PC-9 (cell line): Measurements from ENCODE around the gene TGFB2. TPM values are rescaled to one million over a fixed set of nuclear protein-coding genes. Genes with fewer than 3 reads are reported as not detected.

Source experiments
- Bru-seq: library from RNA; stranded (reverse); fragments of 400-500 nt; gene quantifications from one replicate; lab custom pipeline; 2021; lab: Mats Ljungman, UMichigan
- BruChase-seq, 2 experiments: library from RNA; stranded (reverse); fragments of 400-500 nt; gene quantifications; one replicate each; lab custom pipeline; 2021; lab: Mats Ljungman, UMichigan
- BruUV-seq: library from RNA; stranded (reverse); fragments of 400-500 nt; replicated peaks from 2 replicates; lab custom pipeline; 2021; lab: Mats Ljungman, UMichigan
- CTCF ChIA-PET: fragments of 300-600 bp; sonication (Branson Sonifier 250); formaldehyde crosslinking; loops from one replicate; lab custom pipeline; 2022; ENCODE audit warnings: antibody characterized with exemption; lab: Charles Lee
- POLR2A ChIA-PET: fragments of 300-600 bp; sonication (Branson Sonifier 250); formaldehyde crosslinking; loops from one replicate; lab custom pipeline; 2022; ENCODE audit warnings: antibody characterized with exemption; ENCODE audit not compliant: unreplicated experiment; lab: Charles Lee
- DNase-seq, 2 experiments: peaks; one replicate each; pipeline versions ENCODE4 v3.0.0 to v3.0.0-alpha.2; 2015 to 2022; ENCODE audit warnings: mixed read lengths in 1 of 2
- H2AFZ ChIP-seq: fragments of 200-600 bp; sonication (generic); 2 replicates; pipeline ENCODE4 v1.8.1; 2017; ENCODE audit warnings: antibody characterized with exemption
- H3F3A ChIP-seq: fragments of 200-600 bp; sonication (generic); 2 replicates; pipeline ENCODE4 v1.8.1; 2017; ENCODE audit warnings: antibody characterized with exemption, mild to moderate bottlenecking, low read depth; ENCODE audit not compliant: insufficient read depth
- H3K27ac ChIP-seq: fragments of 200-600 bp; sonication (generic); 2 replicates; pipeline ENCODE4 v1.6.1; 2016; ENCODE audit warnings: mixed run types
- H3K27me3 ChIP-seq: fragments of 200-600 bp; sonication (generic); 2 replicates; pipeline ENCODE4 v1.6.1; 2016; ENCODE audit warnings: low read depth, mixed run types; ENCODE audit not compliant: insufficient read depth
- H3K36me3 ChIP-seq: fragments of 200-600 bp; sonication (generic); 2 replicates; pipeline ENCODE4 v1.6.1; 2016; ENCODE audit warnings: low read depth, mixed run types
- H3K4me1 ChIP-seq: fragments of 200-600 bp; sonication (generic); replicated peaks from 2 replicates; pipeline ENCODE4 v1.6.1; 2016; ENCODE audit warnings: mixed run types; ENCODE audit not compliant: insufficient read depth
- H3K4me2 ChIP-seq: fragments of 200-600 bp; sonication (generic); 2 replicates; pipeline ENCODE4 v1.6.1; 2017; ENCODE audit warnings: mixed run types
- H3K4me3 ChIP-seq: fragments of 200-600 bp; sonication (generic); 2 replicates; pipeline ENCODE4 v1.6.1; 2016; ENCODE audit warnings: mixed run types
- H3K79me2 ChIP-seq: fragments of 200-600 bp; sonication (generic); 2 replicates; pipeline ENCODE4 v1.6.1; 2017; ENCODE audit warnings: low read depth, mixed run types
- H3K9me2 ChIP-seq: fragments of 200-600 bp; sonication (generic); 2 replicates; pipeline ENCODE4 v1.8.1; 2017; ENCODE audit warnings: mild to moderate bottlenecking; ENCODE audit not compliant: insufficient read depth
- H3K9me3 ChIP-seq: fragments of 200-600 bp; sonication (generic); 2 replicates; pipeline ENCODE4 v1.8.1; 2016; ENCODE audit warnings: low read depth; ENCODE audit not compliant: insufficient read depth
- H4K20me1 ChIP-seq: fragments of 200-600 bp; sonication (generic); 2 replicates; pipeline ENCODE4 v1.8.1; 2017; ENCODE audit not compliant: insufficient read depth
- EZH2 ChIP-seq: fragments of 200-600 bp; sonication (generic); IDR thresholded peaks from 2 replicates; pipeline ENCODE4 v1.8.0; 2017; ENCODE audit warnings: antibody characterized with exemption, low read depth
- intact Hi-C: fragments of 100-400 bp; cut with micrococcal nuclease; formaldehyde crosslinking; loops from one replicate; pipeline ENCODE4 v1.10.0; 2022; ENCODE audit not compliant: unreplicated experiment
- long read RNA-seq: library from polyadenylated mRNA; stranded (forward); transcript quantifications from one replicate; pipeline ENCODE4 v2.0.0, GENCODE V29; 2022
- total RNA-seq: library from RNA; stranded (reverse); gene quantifications from 2 replicates; pipeline ENCODE4 v1.2.3, GENCODE V29; 2021
- TF ChIP-seq, protein P1 (sequence below): fragments of 200-600 bp; sonication (generic); conservative IDR thresholded peaks from 2 replicates; pipeline ENCODE4 v1.6.1; 2017; ENCODE audit warnings: mixed run types, antibody characterized with exemption, mild to moderate bottlenecking, moderate library complexity

Gene TGFB2
- 65.7 and 74.3 TPM in 2 replicates for total RNA-seq
- Bru-seq, nascent RNA = percentile 99 among the genes with signal in this experiment
- BruChase-seq, experiment 1, labeled RNA remaining after a 2-hour chase = percentile 99 among the genes with signal in this experiment
- BruChase-seq, experiment 2, labeled RNA remaining after a 6-hour chase = percentile 96 among the genes with signal in this experiment
- long read RNA-seq, full-length matches to known transcripts = 22 of 32 reads
- long read RNA-seq, partial matches to known transcripts = 1 of 32 reads
- long read RNA-seq, other reads (novel, unspliced or antisense) = 9 of 32 reads

DNA sequence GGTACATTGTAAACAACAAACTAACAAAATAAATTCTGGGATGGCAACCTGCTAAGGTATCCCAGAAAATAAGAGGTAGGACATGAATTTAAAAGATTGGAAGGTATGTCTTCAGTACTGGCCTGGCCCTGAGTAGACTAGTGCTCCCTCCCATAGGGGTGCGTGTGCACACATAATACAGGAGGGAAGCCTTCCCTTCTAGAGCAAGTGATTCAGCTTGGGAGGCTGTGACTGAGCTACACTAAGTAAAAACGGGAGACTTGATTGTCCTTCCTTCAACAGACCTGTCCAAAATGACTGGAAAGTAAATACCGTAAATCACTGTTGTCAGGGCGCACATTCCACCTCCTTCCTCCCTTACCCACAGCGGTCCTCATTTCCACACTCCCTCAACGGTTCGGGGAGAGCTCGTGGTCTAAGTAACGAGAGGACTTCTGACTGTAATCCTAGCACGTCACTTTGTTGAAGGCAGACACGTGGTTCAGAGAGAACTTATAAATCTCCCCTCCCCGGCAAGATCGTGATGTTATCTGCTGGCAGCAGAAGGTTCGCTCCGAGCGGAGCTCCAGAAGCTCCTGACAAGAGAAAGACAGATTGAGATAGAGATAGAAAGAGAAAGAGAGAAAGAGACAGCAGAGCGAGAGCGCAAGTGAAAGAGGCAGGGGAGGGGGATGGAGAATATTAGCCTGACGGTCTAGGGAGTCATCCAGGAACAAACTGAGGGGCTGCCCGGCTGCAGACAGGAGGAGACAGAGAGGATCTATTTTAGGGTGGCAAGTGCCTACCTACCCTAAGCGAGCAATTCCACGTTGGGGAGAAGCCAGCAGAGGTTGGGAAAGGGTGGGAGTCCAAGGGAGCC is at the start of gene TGFB2:
TSS of gene TGFB2 (plus strand) at position 523 of the 859 bp plus-strand sequence. CDS start 1,366 bp downstream, outside the sequence.
- H2AFZ ChIP-seq = peak within 1 kb of the TSS; percentile 82
- peak within 1 kb of the TSS; percentile 98 for H3K4me3 ChIP-seq
- H3K27me3 ChIP-seq = no peaks in the 10 kb centered on the region
- DNase-seq = peak; percentile 82 to 89
- peaks cover 61% of the 10 kb centered on the region for H3K79me2 ChIP-seq
- ChIA-PET POLR2A (interaction anchor here (0.5 to 2.0 kb wide), 27 partner anchors 9 to 1680 kb away, joined by 3 to 40 read pairs (median 6); no protein-coding TSS in a partner anchor), CTCF (interaction anchor here (1.0 kb wide), 1 partner anchor 722 kb away, joined by 3 read pairs; no protein-coding TSS in a partner anchor)
- TF ChIP-seq EZH2 = no peak
- TF ChIP-seq, protein P1, sequence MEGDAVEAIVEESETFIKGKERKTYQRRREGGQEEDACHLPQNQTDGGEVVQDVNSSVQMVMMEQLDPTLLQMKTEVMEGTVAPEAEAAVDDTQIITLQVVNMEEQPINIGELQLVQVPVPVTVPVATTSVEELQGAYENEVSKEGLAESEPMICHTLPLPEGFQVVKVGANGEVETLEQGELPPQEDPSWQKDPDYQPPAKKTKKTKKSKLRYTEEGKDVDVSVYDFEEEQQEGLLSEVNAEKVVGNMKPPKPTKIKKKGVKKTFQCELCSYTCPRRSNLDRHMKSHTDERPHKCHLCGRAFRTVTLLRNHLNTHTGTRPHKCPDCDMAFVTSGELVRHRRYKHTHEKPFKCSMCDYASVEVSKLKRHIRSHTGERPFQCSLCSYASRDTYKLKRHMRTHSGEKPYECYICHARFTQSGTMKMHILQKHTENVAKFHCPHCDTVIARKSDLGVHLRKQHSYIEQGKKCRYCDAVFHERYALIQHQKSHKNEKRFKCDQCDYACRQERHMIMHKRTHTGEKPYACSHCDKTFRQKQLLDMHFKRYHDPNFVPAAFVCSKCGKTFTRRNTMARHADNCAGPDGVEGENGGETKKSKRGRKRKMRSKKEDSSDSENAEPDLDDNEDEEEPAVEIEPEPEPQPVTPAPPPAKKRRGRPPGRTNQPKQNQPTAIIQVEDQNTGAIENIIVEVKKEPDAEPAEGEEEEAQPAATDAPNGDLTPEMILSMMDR = no peak
- H3K36me3 ChIP-seq = no peaks in the 10 kb centered on the region
- H4K20me1 ChIP-seq = no peaks in the 10 kb centered on the region
- peak within 1 kb of the TSS; percentile 85 for H3K27ac ChIP-seq
- BruUV-seq = TSS peak; percentile 61
- peaks cover 32% of the 10 kb centered on the region for H3K4me1 ChIP-seq
- H3F3A ChIP-seq = peaks cover 28% of the 10 kb centered on the region
- no peaks in the 10 kb centered on the region for H3K9me2 ChIP-seq
- H3K9me3 ChIP-seq = no peaks in the 10 kb centered on the region
- peak within 1 kb of the TSS; percentile 91 for H3K4me2 ChIP-seq
- intact Hi-C loops = loop anchor here (1.0 to 5.0 kb wide), 8 partner anchors 35 to 827 kb away; partner anchors contain the start of gene LYPLAL1

DNA sequence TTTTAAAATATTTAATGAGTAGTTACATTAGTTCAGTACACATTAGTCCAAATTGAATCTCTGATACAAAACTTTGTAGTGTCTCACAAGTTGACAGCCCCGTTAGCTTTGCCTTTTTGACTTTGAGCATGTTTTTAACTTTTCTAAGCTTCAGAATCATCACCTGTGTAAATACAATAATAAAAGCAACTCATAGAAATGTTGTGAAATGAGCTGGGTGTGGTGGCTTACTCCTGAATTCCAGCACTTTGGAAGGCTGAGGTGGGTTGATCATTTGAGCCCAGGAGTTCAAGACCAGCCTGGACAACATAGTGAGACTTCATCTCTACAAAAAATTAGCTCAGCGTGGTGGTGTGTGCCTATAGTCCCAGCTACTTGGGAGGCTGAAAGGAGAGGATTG is 49.0 kb upstream of the TGFB2 start:
- no peaks in the 10 kb centered on the region for H3K27me3 ChIP-seq
- H3K4me1 ChIP-seq = no peaks in the 10 kb centered on the region
- intact Hi-C loops = no loop called here
- H4K20me1 ChIP-seq = peaks cover 13% of the 10 kb centered on the region; the same call in 1 of the 2 replicates
- no peak overlapping the region for H3K27ac ChIP-seq
- CTCF ChIA-PET = no interaction called here
- peaks cover 16% of the 10 kb centered on the region for H3K79me2 ChIP-seq
- H3F3A ChIP-seq = no peaks in the 10 kb centered on the region
- TF ChIP-seq, protein P1 = no peak
- TF ChIP-seq EZH2 = no peak
- POLR2A ChIA-PET = interaction anchor here (0.6 kb wide), 1 partner anchor 993 kb away, joined by 5 read pairs; no protein-coding TSS in a partner anchor
- BruUV-seq = no TSS peak
- no peak overlapping the region for H2AFZ ChIP-seq
- no peak overlapping the region for H3K4me3 ChIP-seq
- no peaks in the 10 kb centered on the region for H3K9me2 ChIP-seq
- no peak overlapping the region for H3K4me2 ChIP-seq
- H3K36me3 ChIP-seq = no peaks in the 10 kb centered on the region
- H3K9me3 ChIP-seq = no peaks in the 10 kb centered on the region
- DNase-seq = no peak

DNA sequence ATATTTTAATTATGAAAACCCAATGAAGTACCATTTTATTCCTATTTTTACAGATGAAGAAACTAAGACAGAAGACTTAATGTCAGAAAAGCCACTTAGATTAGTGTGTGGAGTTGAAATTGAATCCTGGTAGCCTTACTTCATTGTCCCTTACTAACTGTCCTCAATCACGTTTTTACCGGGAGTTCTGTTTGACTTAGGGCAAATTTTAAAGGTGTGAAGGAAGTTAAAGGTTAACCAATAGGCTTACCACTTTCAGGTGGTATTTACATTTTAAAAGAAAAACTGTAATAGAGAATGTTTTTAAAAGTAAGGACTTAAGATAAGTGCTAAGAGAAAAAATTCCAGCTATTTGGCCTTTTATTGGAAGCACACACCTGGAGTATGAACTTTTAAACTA is 47.7 kb upstream of the TGFB2 start:
- no peak overlapping the region for H3K27ac ChIP-seq
- ChIA-PET POLR2A (no interaction called here), CTCF (no interaction called here)
- intact Hi-C loops = no loop called here
- no peaks in the 10 kb centered on the region for H3K9me3 ChIP-seq
- no TSS peak for BruUV-seq
- no peak overlapping the region for H3K4me3 ChIP-seq
- no peaks in the 10 kb centered on the region for H3K4me1 ChIP-seq
- DNase-seq = no peak
- H3K9me2 ChIP-seq = no peaks in the 10 kb centered on the region
- no peak overlapping the region for H3K4me2 ChIP-seq
- peaks cover 20% of the 10 kb centered on the region for H3K79me2 ChIP-seq
- no peak overlapping the region for H2AFZ ChIP-seq
- no peaks in the 10 kb centered on the region for H3K27me3 ChIP-seq
- H3F3A ChIP-seq = no peaks in the 10 kb centered on the region
- TF ChIP-seq EZH2 = no peak
- TF ChIP-seq, protein P1 = no peak
- H4K20me1 ChIP-seq = peaks cover 14% of the 10 kb centered on the region; the same call in 1 of the 2 replicates
- H3K36me3 ChIP-seq = 0 out of 2 replicates have a peak, but pooled peaks cover under 1% of the 10 kb centered on the region
